ENCODE results near the gene AKAP10. TPM values are rescaled to one million over a fixed set of nuclear protein-coding genes. Genes with fewer than 3 reads are reported as not detected.

The AKAP10 gene
- total RNA-seq, 1 experiment from 2014 or later = 31.6 TPM

DNA sequence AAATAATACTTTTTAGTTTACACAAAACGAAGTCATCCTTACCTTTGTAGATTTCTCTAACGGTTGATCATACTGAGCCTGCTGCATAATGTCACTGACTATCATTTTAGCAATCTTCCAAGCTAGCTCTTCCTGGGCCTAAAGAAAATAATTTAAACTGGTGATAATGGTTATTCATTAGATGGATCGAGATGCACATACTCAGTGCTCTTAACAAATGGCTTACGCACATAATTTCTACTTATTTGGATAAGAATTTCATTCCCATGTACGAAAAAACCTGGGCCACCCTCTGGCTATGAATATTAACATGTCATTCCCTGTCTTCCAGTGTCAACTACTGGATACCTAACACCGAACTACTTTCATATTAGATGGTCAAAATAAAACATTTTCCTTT is 68.5 kb downstream of the AKAP10 start:
- Histone ChIP-seq H3K4me1 (ENCODE audit: control insufficient read depth in 1 of 2, insufficient read depth in 2 of 2, low read length in 2 of 2) (peaks cover 0 to 17% of the 10 kb centered on the region in 2 experiments; a peak in 2 of 4 replicates), H3K4me3 (replicated peaks in 1 of 2; ENCODE audit: low read depth in 1 of 2, low read length in 2 of 2) (no peak overlapping the region), H3K9me2 (ENCODE audit: insufficient read depth) (no peaks in the 10 kb centered on the region), H3K27me3 (ENCODE audit: insufficient read depth, low read length) (no peaks in the 10 kb centered on the region), H2AFZ (ENCODE audit: low read depth, low read length, poor library complexity, severe bottlenecking) (no peak overlapping the region), H3K4me2 (ENCODE audit: low read length) (no peak overlapping the region), H3K9me3 (ENCODE audit: control insufficient read depth in 1 of 2, insufficient read depth in 1 of 2, low read depth in 1 of 2, low read length in 2 of 2) (no peaks in the 10 kb centered on the region), H3K27ac (ENCODE audit: low read depth, low read length) (no peak overlapping the region), H3K36me3 (ENCODE audit: control insufficient read depth in 1 of 2, insufficient read depth in 2 of 2, low read length in 2 of 2) (peaks cover 22 to 30% of the 10 kb centered on the region in 2 experiments), H3K9ac (ENCODE audit: low read length) (no peak overlapping the region), H4K20me1 (ENCODE audit: insufficient read depth) (no peaks in the 10 kb centered on the region), H3K79me2 (ENCODE audit: insufficient read depth, low read length) (no peaks in the 10 kb centered on the region)
- ATAC-seq (no peak), DNase-seq (ENCODE audit: low read depth, low spot score) (no peak)
- POLR2A ChIA-PET = no interaction called here
- no peak for TF ChIP-seq SP1 (IDR thresholded peaks at IDR 0.05; ENCODE audit: low read depth)
- TF ChIP-seq ZNF274 (IDR thresholded peaks at IDR 0.05; ENCODE audit: low read depth, low read length) = no peak
- no peak for TF ChIP-seq EZH2phosphoT487 (IDR thresholded peaks at IDR 0.05; ENCODE audit: borderline replicate concordance)
- intact Hi-C loops (cut with micrococcal nuclease) = no loop called here
- no TSS peak for BruUV-seq (replicated peaks)
- CTCF ChIA-PET = no interaction called here
- RAD21 ChIA-PET (ENCODE audit: low non-redundant PET in 1 of 2, low total read pairs in 2 of 2, uncharacterized antibody in 2 of 2, unreplicated experiment in 2 of 2) = no interaction called here

DNA sequence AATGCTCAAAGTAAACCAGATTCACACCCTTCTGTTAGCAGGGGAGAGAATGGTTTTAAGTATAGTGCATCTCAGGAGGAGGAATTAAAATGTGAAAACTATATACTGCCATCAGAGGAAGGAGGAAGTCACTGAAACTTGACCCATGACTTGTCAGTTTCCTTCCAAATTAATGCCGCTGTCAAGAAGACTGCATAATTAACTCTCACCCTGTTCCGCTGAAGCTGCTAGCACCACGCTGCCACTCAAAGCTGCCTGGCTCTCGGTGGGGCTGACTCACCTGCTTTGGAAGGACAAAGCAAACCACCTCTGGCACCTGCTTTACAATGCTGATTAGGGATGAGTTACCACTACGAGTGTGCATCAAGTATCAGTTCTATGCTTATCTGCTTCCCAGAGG is 72.1 kb downstream of the AKAP10 start:
- ATAC-seq (no peak), DNase-seq (ENCODE audit: low read depth, low spot score) (no peak)
- ChIA-PET POLR2A (no interaction called here), CTCF (no interaction called here), RAD21 (ENCODE audit: low non-redundant PET in 1 of 2, low total read pairs in 2 of 2, uncharacterized antibody in 2 of 2, unreplicated experiment in 2 of 2) (no interaction called here)
- H3K9me3 ChIP-seq (ENCODE audit: control insufficient read depth in 1 of 2, insufficient read depth in 1 of 2, low read depth in 1 of 2, low read length in 2 of 2) = no peaks in the 10 kb centered on the region
- peaks cover 0 to 16% of the 10 kb centered on the region in 2 experiments; a peak in 2 of 4 replicates for H3K4me1 ChIP-seq (ENCODE audit: control insufficient read depth in 1 of 2, insufficient read depth in 2 of 2, low read length in 2 of 2)
- no peak overlapping the region for H3K4me3 ChIP-seq (replicated peaks in 1 of 2; ENCODE audit: low read depth in 1 of 2, low read length in 2 of 2)
- no peaks in the 10 kb centered on the region for H3K79me2 ChIP-seq (ENCODE audit: insufficient read depth, low read length)
- no TSS peak for BruUV-seq (replicated peaks)
- no peak overlapping the region for H3K9ac ChIP-seq (ENCODE audit: low read length)
- H4K20me1 ChIP-seq (ENCODE audit: insufficient read depth) = no peaks in the 10 kb centered on the region
- intact Hi-C loops (cut with micrococcal nuclease) = no loop called here
- H2AFZ ChIP-seq (ENCODE audit: low read depth, low read length, poor library complexity, severe bottlenecking) = no peak overlapping the region
- H3K36me3 ChIP-seq (ENCODE audit: control insufficient read depth in 1 of 2, insufficient read depth in 2 of 2, low read length in 2 of 2) = peaks cover 30 to 41% of the 10 kb centered on the region in 2 experiments
- no peak overlapping the region for H3K27ac ChIP-seq (ENCODE audit: low read depth, low read length)
- H3K9me2 ChIP-seq (ENCODE audit: insufficient read depth) = no peaks in the 10 kb centered on the region
- H3K27me3 ChIP-seq (ENCODE audit: insufficient read depth, low read length) = no peaks in the 10 kb centered on the region
- H3K4me2 ChIP-seq (ENCODE audit: low read length) = no peak overlapping the region
- no peak for TF ChIP-seq YY1 (IDR thresholded peaks at IDR 0.05; ENCODE audit: extremely low read depth, insufficient replicate concordance, low read depth, low read length)
- no peak for TF ChIP-seq JUND (IDR thresholded peaks at IDR 0.05)
- TF ChIP-seq, protein P1, sequence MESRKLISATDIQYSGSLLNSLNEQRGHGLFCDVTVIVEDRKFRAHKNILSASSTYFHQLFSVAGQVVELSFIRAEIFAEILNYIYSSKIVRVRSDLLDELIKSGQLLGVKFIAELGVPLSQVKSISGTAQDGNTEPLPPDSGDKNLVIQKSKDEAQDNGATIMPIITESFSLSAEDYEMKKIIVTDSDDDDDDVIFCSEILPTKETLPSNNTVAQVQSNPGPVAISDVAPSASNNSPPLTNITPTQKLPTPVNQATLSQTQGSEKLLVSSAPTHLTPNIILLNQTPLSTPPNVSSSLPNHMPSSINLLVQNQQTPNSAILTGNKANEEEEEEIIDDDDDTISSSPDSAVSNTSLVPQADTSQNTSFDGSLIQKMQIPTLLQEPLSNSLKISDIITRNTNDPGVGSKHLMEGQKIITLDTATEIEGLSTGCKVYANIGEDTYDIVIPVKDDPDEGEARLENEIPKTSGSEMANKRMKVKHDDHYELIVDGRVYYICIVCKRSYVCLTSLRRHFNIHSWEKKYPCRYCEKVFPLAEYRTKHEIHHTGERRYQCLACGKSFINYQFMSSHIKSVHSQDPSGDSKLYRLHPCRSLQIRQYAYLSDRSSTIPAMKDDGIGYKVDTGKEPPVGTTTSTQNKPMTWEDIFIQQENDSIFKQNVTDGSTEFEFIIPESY (IDR thresholded peaks at IDR 0.05; ENCODE audit: extremely low read depth, insufficient replicate concordance, low read length) = no peak
- no peak for TF ChIP-seq SP1 (IDR thresholded peaks at IDR 0.05; ENCODE audit: low read depth)
- TF ChIP-seq, protein P2, sequence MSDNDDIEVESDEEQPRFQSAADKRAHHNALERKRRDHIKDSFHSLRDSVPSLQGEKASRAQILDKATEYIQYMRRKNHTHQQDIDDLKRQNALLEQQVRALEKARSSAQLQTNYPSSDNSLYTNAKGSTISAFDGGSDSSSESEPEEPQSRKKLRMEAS (IDR thresholded peaks at IDR 0.05) = no peak
